Measurements from ENCODE around the gene CD109. TPM values are rescaled to one million over a fixed set of nuclear protein-coding genes. Genes with fewer than 3 reads are reported as not detected.
A peak's percentile ranks its signal among the peaks of the same experiment; 100 is the strongest.

Gene CD109
- total RNA-seq, 1 donor from 2014 or later = 1.2 TPM

DNA sequence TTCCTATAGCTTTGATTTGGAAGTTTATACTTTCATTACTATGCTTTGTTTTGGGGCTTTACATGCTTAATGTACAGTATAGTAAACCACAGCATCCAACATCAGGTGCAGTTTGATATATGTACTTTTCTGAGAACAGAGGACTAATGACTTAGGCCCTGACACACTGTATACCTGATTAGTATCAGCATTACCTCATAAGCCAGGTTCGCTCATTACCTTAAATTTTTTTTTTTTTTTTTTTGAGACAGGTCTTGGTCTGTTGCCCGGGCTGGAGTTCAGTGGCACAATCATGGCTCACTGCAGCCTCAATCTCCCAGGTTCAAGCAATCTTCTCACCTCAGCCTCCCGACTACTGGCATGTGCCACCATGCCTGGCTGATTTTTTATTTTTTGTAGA, 28.4 kb downstream of the CD109 start:
- no peak for DNase-seq (ENCODE audit: low read depth in 2 of 2)

DNA sequence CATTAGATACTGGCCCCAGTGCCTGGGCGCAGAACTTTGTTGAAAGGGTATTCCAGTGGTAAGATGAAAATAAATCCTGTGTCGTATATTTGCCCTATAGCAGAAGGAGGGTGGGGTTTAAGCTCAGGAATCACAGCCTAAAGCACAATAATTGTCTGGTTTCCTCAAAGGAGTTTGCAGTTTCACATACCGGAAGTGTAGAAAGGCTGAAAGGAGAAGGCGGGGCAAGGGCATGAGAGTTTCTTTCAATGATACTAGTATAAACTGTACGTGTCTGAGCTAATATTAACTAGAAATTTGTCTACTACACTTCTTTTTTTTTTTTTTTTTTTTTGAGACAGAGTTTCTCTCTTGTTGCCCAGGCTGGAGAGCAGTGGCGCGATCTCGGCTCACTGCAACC, 29.2 kb downstream of the CD109 start:
- DNase-seq (ENCODE audit: low read depth in 2 of 2) = peak in 1 of 2 donors; percentile 79

DNA sequence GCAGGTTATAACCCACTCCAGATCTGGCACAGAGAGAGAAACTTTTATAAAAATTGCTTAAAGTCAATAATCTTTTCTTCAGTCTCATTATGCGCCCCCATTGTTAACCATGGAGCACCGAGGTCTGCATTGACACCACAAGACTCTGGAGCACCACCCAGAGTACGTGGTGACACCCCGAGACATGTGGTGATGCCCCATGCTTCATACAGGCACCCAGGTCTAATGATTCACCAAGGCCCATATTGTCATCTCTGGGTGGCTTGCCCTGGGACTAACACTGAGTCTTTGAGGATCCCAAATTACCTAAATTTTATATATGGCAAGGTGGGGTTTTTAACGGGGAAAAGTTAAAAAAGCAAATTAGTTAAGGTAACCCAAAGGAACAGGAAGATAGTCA, 31.1 kb downstream of the CD109 start:
- DNase-seq (ENCODE audit: low read depth in 2 of 2) = no peak

DNA sequence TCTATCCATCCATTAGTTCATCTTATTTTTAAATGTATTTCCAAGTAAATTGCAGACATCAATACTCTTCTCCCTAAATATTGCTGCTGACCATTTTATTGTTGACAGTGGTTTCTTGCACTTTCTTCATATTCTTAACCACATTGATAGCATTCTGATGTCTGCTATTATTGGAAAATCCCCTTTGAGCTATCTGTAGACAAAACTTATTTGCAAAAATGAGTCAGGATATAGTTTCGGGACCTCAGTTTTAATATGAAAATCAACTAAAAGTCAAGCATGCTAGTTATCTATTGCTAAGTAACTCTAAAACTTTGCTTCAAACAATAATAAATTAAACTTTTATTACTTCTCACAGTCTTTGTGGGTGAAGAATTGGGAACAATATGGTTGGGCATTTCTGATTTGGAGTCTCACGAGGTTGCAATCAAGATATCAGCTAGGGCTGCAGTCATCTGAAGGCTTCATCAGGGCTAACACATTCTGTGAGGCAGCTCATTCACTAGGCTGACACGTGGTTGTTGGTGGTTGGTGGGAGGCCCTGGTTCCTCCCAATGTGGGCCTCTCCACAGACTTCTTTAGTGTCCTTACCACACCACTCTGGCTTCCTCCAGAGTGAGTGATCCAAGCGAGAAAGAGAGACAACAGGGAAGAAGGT, 32.7 kb downstream of the CD109 start:
- DNase-seq (ENCODE audit: low read depth in 2 of 2) = no peak

DNA sequence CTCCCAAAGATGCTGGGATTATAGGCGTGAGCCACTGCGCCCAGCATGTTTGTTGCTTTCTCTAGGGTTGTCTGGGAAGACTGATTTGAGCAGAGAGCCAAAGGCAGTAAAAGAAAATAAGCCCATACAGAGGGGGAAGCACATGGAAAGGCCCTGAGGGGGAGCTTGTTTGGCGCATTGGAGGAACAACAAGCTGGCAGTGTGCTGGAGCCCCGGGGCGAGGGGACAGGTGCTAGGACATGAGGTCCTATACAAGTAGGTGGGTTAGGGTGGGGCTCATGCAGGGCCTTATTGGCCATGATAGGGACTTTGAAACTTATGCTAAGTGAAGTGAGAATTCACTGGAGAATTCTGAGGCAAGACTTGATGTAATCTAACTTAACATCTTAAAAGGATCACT, 35.3 kb downstream of the CD109 start:
- DNase-seq (ENCODE audit: low read depth in 2 of 2) = no peak

DNA sequence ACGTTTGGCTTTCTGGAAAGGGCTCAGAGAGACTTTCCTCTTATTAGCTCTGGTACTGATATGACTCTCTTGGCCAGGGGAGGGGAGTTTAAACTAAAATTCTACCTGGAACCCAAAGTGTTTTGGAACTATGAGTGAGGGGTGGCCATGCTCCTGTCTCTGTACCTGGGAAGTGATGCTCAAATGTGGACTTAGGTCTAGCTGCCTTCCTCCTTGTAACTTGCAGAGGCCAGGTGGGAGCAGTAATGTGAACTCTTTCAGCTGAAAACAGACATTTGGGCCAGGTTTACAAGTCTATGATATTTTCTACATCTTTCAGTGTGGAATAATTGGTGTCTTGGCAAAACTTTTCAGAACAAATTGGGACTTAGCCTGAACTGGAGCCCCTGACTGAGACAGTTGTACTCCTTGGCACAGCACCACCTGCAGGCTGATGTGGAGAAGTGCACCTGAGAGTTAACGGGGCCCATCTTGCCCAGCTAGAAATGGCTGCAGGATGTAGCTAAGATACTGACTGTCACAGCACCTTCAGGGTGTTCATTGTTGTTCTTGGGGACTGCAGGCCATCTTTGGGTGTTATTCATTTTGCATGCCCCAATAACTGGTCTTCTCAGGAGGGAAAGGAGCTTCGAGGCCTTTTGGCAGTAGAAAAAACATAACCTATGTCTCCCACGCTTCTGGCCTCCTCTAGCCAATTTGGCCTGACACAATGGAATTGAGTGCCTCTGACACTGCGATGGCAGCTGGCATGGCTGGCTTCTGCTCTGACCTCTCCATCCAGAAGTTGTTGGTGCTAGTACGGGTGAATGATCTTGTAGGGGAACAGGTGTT, 37.1 kb downstream of the CD109 start:
- peak; percentile 76 to 84 for DNase-seq (ENCODE audit: low read depth in 2 of 2)

DNA sequence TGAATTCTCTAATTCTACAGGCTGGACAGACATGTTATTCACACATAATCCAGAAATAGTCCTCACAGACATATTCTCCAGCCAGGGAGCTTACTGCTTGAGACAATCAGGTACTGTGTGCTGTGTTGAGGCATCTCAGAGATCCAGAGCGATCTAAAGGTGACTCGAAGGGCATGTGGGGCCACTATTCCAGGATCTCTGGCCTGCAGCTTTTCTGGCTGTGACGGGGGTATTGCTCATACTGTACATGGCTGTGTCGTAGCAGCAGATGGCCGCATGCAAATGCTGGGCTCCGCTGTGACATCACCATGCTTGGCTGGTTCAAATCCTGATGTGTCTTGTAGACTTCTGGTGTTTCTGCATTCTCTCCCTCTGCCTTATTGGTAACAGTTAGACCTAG, 37.8 kb downstream of the CD109 start:
- no peak for DNase-seq (ENCODE audit: low read depth in 2 of 2)

DNA sequence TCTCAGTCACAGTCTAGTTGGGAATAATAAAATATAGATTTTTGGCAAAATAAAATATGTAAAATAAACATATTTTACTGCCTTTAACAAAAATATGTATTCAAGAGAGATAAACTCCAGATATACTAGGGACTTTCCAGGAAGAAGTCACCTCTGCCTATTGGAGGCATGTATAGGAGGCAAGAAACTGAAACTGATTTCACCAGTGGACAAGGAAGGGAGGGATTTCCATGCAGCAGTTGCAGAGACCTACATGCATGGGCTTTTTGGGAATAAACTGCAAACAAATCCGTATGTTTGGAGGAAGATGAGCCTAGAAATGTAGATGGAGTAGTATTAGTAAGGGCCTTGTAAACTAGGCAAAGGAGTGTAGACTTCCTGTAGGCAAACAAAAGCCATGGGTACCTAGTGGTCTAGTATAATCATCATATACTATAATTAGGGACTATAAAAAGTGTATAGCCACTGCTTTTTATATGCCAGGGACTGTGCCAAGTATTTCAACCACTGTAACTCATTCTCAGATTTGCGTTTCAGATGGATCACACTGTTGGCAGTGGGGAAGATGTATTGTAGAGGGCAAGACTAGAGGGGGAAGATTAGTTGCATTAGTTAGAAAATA, 38.9 kb downstream of the CD109 start:
- peak in 1 of 2 donors; percentile 20 for DNase-seq (ENCODE audit: low read depth in 2 of 2)

DNA sequence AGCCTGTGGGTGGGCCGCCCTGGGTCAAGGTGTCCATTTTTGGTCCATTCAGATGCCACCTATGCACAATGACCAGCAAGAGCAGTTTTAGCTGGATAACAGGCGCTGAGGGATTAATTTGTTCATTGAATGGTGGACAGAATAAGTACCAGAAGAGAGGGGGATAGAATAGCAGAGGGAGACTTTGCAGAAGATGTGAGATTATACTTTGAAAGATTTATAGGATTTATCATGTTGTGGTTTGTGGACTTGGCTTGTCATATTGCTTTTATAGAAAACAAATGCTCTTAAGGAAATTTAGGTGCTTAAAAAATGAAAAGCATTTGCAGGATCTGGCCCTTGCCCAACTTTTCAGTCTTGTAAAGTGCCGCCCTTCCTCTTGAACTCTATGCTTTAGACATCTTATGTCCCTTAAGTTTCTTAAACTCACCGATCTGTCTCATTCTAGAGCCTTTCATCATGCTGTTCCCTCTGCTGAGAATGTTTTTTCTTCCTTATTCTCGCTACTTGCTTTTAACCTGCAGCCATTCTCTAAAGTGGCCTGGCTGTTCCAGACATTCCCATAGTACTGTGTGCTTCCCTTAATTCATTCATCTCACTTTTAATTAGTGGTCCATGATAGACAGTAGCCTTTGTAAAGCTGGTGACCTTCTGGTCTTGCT, 42.5 kb downstream of the CD109 start:
- DNase-seq (ENCODE audit: low read depth in 2 of 2) = no peak

DNA sequence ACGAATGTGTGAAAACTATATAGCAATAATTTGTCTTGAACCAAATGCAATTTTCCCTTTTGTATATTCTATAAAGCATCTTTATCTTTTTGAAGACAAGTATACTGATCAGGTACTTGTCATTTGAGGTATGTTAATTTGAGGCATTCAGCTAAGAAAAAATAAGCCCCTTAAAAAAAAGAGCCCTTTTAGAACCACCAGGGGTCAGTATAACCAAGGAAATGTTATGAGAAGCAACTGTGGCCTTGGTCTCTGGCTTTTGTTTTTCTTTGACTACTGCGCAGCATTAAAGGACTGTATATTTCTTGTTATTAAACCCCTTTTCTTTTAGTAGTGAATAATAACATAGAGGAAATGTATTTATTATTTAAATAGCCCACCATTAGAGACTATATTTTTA, 43.1 kb downstream of the CD109 start:
- peak; percentile 78 to 88 for DNase-seq (ENCODE audit: low read depth in 2 of 2)

DNA sequence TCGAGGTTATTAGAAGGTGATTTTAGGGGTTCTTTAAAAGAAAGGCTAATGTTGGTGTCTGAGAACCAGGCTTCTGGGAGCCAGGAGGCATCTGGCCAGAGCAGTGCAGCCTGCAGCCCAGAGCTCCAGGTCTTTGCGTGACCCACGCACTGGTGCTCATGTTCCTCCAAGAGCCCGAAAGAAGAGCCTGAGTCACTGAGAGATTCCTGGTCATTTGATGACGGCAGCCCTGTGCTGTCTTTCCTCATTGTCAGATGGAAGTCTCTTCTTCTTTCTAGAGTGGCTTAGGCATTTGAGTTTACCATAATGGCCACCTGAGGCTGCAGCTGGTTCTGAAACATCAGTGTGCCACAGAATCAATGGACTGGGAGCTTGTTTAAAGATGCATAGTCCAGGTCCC, 46.4 kb downstream of the CD109 start:
- no peak for DNase-seq (ENCODE audit: low read depth in 2 of 2)

DNA sequence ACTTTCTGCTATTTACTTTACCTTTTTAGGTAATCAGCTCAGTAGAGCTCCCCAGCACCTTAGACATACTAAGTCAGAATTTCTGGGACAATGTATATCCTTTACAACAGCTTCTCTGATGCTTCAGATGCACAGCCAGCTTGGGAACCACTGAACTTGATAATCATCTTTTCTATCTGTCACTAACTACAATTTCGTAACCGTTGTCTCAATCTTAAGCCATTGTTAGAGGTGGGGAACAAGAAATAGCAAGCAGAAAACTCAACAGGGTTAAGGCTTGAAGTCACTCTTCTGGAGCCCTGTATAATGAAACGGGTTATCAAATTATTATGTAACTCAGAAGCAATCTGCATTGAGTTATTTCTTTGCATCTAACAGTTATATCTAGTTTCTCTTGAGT, 47.1 kb downstream of the CD109 start:
- DNase-seq (ENCODE audit: low read depth in 2 of 2) = no peak

DNA sequence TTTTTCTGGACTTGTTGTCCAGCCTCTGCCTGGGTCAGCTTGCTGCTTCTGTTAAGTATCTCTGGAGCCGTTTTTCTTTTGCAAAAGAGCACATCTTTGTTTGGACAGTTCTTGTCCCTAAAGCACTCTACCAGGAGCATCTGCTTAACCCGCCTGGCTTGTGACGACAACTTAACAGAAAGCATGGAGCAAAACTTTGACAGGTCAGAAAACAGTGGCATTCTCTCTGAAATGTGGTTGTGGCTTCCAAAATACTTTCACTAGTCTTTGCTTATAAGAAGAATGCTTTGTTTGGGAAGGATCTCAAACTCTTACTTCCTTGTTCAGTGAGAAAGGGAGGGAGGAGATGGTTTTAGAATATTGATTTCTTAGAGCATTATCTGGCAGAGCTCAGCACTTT, 47.6 kb downstream of the CD109 start:
- no peak for DNase-seq (ENCODE audit: low read depth in 2 of 2)

DNA sequence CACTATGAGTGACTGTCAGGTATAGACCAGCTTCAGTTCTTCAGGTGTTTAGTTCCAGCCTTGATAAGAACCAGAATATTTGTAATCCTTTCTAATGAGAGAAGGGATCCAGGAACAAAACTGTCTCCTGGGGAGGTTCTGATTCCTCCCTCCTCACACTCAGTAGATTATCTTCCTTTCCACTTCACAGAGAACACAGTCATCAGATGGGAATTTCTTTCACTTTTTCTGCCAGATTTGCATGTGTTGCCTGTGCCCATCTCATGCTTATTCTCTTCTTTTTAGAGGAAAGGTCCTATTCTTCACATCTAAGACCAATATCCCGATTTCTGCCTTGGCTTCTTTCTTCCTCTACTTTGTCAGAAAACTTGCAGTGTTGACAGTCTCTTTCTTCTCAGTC, 50.8 kb downstream of the CD109 start:
- DNase-seq (ENCODE audit: low read depth in 2 of 2) = no peak

DNA sequence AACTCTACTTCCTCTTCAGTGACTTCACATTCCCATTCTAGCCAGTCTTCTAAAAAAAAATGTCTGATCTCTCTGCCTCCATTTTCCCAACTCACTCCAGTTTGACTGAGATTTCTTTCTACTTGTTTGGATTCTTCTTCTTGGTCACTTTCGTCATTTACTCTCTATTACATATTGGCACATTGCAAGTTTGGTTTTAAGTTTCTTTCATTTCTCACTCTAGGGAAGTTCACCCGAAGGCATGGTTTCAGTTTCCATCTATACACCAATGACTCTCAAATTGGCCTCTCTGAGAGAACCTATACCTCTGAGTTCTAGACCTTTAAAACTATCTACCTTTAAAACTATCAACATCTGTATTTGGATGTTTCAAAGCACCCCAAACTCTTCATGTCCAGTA, 51.3 kb downstream of the CD109 start:
- DNase-seq (ENCODE audit: low read depth in 2 of 2) = no peak

DNA sequence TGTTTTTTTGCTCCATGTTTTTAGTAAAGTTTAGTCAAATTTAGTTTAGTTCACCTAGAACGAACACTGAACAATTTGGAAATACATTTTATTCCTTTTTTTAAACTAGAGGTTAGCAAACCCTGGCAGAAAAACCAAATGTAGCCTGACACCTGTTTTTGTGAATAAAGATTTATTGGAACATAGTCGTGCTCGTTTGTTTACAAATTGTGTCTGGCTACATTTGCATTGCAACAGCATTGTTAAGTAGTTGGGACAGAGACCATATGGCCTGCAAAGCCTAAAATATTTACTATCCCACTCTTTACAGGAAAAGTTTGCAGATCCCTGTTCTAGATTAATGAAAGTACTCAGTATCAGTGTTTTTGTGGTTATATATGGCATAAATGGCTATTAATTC, 56.9 kb downstream of the CD109 start:
- no peak for DNase-seq (ENCODE audit: low read depth in 2 of 2)

DNA sequence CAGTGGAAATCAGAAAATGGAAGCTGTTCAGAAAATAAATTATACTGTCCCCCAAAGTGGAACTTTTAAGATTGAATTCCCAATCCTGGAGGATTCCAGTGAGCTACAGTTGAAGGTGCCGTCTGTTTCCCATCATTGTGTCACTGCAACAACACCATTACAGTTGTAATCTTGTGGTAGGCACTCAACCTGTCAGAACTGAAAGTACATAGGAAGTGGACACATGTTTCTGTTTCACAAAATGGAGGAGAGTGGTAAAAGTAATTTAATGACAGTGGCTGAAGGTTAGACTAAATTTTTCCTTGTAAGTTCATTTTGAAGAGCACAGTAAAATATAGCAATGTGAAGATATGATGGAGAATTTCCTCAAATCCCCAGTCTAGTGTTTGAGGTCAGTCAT, 70.0 kb downstream of the CD109 start:
- no peak for DNase-seq (ENCODE audit: low read depth in 2 of 2)

DNA sequence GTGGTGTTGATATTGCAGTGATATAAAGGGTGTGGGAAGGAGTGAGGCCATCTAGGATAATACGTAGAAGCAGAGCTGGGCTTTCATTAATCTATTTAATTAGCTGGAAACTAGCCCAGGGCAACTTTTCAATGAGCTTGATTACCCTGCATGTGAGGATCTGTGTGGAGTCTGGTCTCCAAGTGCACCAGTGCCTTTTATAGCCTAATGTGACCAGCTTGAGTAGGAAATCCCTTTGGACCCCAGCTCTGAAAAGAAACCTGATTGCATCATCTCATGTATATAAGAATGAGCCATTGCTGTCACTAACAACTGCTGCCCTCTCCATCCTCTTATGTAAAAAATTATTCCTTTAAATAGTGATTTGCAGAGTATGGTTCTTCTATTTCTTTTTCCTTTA, 72.6 kb downstream of the CD109 start:
- DNase-seq (ENCODE audit: low read depth in 2 of 2) = no peak

DNA sequence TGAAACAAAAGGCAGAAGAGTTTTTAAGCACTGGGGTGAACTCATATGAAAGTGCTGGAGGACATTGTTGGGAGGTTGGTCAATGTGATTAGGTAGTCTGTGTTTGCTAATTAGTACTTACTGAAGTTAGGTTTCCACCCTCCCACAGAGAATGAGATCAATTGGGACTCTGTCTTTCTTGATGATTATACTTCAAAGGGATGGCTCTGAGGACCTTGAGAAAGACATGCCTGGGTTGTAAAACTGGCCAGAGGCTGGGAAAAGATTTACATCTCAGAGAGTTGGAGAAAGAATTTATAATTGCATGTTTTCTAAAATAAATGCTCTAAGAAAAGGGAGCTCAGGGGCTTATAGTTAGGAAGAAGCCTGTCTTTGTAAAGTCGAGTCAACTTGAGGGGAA, 74.0 kb downstream of the CD109 start:
- DNase-seq (ENCODE audit: low read depth in 2 of 2) = no peak

DNA sequence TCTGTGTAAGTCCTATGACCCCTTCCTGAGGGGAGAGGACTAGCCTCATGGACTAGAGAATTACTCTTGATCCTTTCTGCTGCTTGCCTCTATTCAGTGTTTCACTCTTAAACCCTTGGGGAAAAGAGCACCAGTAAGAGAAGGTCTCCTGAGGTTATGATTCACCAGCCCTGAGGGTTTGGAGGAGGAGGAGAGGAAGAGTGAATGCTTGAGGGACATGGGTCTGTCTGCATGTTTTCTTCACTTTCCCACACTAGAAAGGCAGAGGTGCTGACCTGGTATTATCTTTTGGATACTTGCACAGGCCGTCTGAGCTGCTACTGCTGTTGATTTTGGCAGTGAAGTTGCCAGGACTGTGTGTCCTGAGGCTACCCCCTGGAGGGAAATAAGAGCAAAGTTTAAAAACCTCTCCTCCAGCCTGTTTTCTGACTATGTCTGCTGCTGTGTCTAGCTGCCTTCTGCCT, 78.3 kb downstream of the CD109 start:
- peak; percentile 69 to 75 for DNase-seq (ENCODE audit: low read depth in 2 of 2)

DNA sequence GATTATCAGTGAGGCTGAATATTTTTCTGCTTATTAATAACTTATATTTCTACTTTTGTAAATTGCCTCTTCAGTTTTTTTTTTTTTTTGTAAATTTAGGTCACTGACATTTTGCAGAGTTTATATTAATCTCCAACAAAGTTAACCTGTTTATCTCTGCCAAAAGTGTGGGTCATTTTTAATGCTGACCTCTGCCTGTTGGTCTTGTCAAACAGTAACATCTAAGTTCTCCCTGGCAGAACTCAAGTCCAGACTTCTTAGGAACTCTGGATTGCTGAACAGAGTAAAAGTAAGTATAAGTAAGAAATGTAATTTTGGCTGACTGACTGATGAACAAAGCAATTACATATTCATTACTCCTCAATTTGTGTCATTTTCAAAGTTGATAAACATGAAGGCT, 83.9 kb downstream of the CD109 start:
- no peak for DNase-seq (ENCODE audit: low read depth in 2 of 2)

DNA sequence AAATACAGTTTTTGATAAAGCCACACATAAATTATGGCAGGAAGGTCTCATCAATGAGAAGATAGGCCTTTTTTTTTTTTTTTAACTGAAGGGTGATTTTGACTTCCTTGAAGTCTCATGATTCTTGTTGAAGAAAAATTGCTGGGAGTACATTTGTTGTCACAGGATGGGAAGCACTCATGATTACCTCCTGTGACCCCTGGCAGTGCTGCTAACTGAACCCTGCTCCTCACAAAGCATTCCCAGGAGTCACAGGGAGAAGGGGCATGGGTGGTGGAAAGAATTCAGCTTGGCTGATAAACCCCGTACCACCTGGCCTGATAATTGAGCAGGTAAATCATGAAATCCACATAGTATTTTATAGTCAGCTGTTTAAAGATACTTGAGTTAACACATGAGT, 86.9 kb downstream of the CD109 start:
- DNase-seq (ENCODE audit: low read depth in 2 of 2) = peak in 1 of 2 donors; percentile 55

Data from lung microvascular endothelial cell (primary cell).